Neural cell (in vitro differentiated cells): ENCODE results near the gene SLC45A1.

Experiments
- RAD21 ChIP-seq: fragments of 450-650 bp; conservative IDR thresholded peaks from 2 replicates; pipeline ENCODE4 v1.6.1; 2014; ENCODE audit warnings: antibody characterized with exemption, mild to moderate bottlenecking, moderate library complexity
- TF ChIP-seq, protein P1 (sequence below): fragments of 450-650 bp; IDR thresholded peaks from 2 replicates; pipeline ENCODE4 v1.5.1; 2014; ENCODE audit warnings: antibody characterized with exemption, mild to moderate bottlenecking, moderate library complexity; ENCODE audit not compliant: poor library complexity, severe bottlenecking
- TF ChIP-seq, protein P2 (sequence below): IDR thresholded peaks from 2 replicates; pipeline ENCODE4 v1.6.1; 2012; ENCODE audit warnings: borderline replicate concordance

DNA sequence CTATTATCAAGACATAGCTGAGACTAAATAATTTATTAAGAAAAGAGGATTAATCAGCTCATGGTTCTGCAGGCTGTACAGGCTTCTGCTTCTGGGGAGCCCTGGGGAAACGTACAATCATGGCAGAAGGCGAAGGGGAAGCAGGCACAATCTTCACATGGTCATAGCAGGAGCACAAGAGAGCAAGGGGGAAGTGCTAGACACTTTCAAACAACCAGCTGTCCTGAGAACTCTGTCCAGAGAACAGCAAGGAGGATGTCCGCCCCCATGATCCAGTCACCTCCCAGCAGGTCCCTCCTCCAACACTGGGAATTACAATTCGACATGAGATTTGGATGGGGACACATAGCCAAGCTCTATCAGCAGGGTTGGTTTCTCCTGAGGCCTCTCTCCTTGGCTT is 10.3 kb upstream of the SLC45A1 start:
- TF ChIP-seq, protein P1, sequence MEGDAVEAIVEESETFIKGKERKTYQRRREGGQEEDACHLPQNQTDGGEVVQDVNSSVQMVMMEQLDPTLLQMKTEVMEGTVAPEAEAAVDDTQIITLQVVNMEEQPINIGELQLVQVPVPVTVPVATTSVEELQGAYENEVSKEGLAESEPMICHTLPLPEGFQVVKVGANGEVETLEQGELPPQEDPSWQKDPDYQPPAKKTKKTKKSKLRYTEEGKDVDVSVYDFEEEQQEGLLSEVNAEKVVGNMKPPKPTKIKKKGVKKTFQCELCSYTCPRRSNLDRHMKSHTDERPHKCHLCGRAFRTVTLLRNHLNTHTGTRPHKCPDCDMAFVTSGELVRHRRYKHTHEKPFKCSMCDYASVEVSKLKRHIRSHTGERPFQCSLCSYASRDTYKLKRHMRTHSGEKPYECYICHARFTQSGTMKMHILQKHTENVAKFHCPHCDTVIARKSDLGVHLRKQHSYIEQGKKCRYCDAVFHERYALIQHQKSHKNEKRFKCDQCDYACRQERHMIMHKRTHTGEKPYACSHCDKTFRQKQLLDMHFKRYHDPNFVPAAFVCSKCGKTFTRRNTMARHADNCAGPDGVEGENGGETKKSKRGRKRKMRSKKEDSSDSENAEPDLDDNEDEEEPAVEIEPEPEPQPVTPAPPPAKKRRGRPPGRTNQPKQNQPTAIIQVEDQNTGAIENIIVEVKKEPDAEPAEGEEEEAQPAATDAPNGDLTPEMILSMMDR = no peak
- TF ChIP-seq, protein P2, sequence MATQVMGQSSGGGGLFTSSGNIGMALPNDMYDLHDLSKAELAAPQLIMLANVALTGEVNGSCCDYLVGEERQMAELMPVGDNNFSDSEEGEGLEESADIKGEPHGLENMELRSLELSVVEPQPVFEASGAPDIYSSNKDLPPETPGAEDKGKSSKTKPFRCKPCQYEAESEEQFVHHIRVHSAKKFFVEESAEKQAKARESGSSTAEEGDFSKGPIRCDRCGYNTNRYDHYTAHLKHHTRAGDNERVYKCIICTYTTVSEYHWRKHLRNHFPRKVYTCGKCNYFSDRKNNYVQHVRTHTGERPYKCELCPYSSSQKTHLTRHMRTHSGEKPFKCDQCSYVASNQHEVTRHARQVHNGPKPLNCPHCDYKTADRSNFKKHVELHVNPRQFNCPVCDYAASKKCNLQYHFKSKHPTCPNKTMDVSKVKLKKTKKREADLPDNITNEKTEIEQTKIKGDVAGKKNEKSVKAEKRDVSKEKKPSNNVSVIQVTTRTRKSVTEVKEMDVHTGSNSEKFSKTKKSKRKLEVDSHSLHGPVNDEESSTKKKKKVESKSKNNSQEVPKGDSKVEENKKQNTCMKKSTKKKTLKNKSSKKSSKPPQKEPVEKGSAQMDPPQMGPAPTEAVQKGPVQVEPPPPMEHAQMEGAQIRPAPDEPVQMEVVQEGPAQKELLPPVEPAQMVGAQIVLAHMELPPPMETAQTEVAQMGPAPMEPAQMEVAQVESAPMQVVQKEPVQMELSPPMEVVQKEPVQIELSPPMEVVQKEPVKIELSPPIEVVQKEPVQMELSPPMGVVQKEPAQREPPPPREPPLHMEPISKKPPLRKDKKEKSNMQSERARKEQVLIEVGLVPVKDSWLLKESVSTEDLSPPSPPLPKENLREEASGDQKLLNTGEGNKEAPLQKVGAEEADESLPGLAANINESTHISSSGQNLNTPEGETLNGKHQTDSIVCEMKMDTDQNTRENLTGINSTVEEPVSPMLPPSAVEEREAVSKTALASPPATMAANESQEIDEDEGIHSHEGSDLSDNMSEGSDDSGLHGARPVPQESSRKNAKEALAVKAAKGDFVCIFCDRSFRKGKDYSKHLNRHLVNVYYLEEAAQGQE = no peak
- no peak for TF ChIP-seq RAD21
